GM23338 (cell line): ENCODE results near the gene PRLH. TPM values are rescaled to one million over a fixed set of nuclear protein-coding genes. Genes with fewer than 3 reads are reported as not detected.

ENCODE experiments used
- ATAC-seq: fragments of 200-7000 bp; cut with Tn5 transposase; 3 replicates; pipeline ENCODE4 v1.9.1; 2020
- DNase-seq: peaks from one replicate; pipeline ENCODE4 v3.0.0-alpha.2; 2015; ENCODE audit warnings: low spot score
- H2AFZ ChIP-seq: fragments of 200-600 bp; sonication (generic); 2 replicates; pipeline ENCODE4 v1.8.0; 2016; ENCODE audit warnings: antibody characterized with exemption, mild to moderate bottlenecking, moderate library complexity
- H3F3A ChIP-seq: fragments of 200-600 bp; sonication (generic); replicated peaks from 2 replicates; pipeline ENCODE4 v1.8.0; 2017; ENCODE audit warnings: antibody characterized with exemption, mixed run types, low read depth
- H3K27ac ChIP-seq: fragments of 200-600 bp; sonication (generic); 2 replicates; pipeline ENCODE4 v1.6.1; 2016; ENCODE audit warnings: low read depth
- H3K27me3 ChIP-seq: fragments of 200-600 bp; sonication (generic); 2 replicates; pipeline ENCODE4 v1.8.0; 2016; ENCODE audit warnings: mild to moderate bottlenecking, mixed run types, moderate library complexity; ENCODE audit not compliant: insufficient read depth
- H3K36me3 ChIP-seq: fragments of 200-600 bp; sonication (generic); 2 replicates; pipeline ENCODE4 v1.8.0; 2016; ENCODE audit warnings: mild to moderate bottlenecking; ENCODE audit not compliant: insufficient read depth
- H3K4me1 ChIP-seq: fragments of 200-600 bp; sonication (generic); 2 replicates; pipeline ENCODE4 v1.8.0; 2016; ENCODE audit warnings: mild to moderate bottlenecking, moderate library complexity; ENCODE audit not compliant: insufficient read depth
- H3K4me2 ChIP-seq: fragments of 200-600 bp; sonication (generic); 2 replicates; pipeline ENCODE4 v1.7.1; 2017; ENCODE audit warnings: mixed run types
- H3K4me3 ChIP-seq: fragments of 200-600 bp; sonication (generic); 2 replicates; pipeline ENCODE4 v1.6.1; 2016; ENCODE audit warnings: mixed run types
- H3K79me2 ChIP-seq: fragments of 200-600 bp; sonication (generic); replicated peaks from 2 replicates; pipeline ENCODE4 v1.8.0; 2017; ENCODE audit warnings: mild to moderate bottlenecking; ENCODE audit not compliant: insufficient read depth
- H3K9me2 ChIP-seq: fragments of 200-600 bp; sonication (generic); 2 replicates; pipeline ENCODE4 v1.8.0; 2017; ENCODE audit not compliant: insufficient read depth
- H4K20me1 ChIP-seq: fragments of 200-600 bp; sonication (generic); replicated peaks from 2 replicates; pipeline ENCODE4 v1.8.0; 2017; ENCODE audit warnings: mild to moderate bottlenecking; ENCODE audit not compliant: insufficient read depth
- H3K27ac Mint-ChIP-seq: 2 replicates; pipeline ENCODE4 v1.8.0; 2020; ENCODE audit warnings: inconsistent platforms, mild to moderate bottlenecking, moderate library complexity, mixed read lengths
- H3K27me3 Mint-ChIP-seq: 3 replicates; pipeline ENCODE4 v1.8.0; 2022; ENCODE audit warnings: low read depth, mild to moderate bottlenecking, moderate library complexity, mixed read lengths, inconsistent platforms; ENCODE audit not compliant: insufficient read depth, poor library complexity
- H3K36me3 Mint-ChIP-seq: 3 replicates; pipeline ENCODE4 v1.8.0; 2021; ENCODE audit warnings: low read depth, mild to moderate bottlenecking, inconsistent platforms, moderate library complexity, mixed read lengths
- H3K4me1 Mint-ChIP-seq: 3 replicates; pipeline ENCODE4 v1.8.0; 2020; ENCODE audit warnings: mild to moderate bottlenecking, inconsistent platforms, mixed read lengths
- H3K4me3 Mint-ChIP-seq: 3 replicates; pipeline ENCODE4 v1.8.0; 2021; ENCODE audit warnings: moderate library complexity, mild to moderate bottlenecking, inconsistent platforms, mixed read lengths
- H3K9me3 Mint-ChIP-seq: 3 replicates; pipeline ENCODE4 v1.8.0; 2020; ENCODE audit warnings: moderate library complexity, mild to moderate bottlenecking, inconsistent platforms, mixed read lengths
- CREB1 ChIP-seq: fragments of 250-450 bp; sonication (Bioruptor Pico); IDR thresholded peaks from 2 replicates; pipeline ENCODE4 v1.5.0; 2020; ENCODE audit warnings: low read depth, mild to moderate bottlenecking, moderate library complexity
- ETS1 ChIP-seq: IDR thresholded peaks from 2 replicates; pipeline ENCODE4 v1.6.1; 2016; ENCODE audit warnings: antibody characterized with exemption
- EZH2 ChIP-seq: fragments of 200-600 bp; sonication (generic); IDR thresholded peaks from one replicate; pipeline ENCODE4 v1.8.0; 2017; ENCODE audit warnings: antibody characterized with exemption, mild to moderate bottlenecking, low read depth; ENCODE audit not compliant: unreplicated experiment
- EZH2phosphoT487 ChIP-seq: fragments of 200-600 bp; sonication (generic); IDR thresholded peaks from one replicate; pipeline ENCODE4 v1.8.1; 2018; ENCODE audit warnings: antibody characterized with exemption; ENCODE audit not compliant: unreplicated experiment
- JUNB ChIP-seq: IDR thresholded peaks from one replicate; pipeline ENCODE4 v1.6.1; 2016; ENCODE audit warnings: antibody characterized with exemption; ENCODE audit not compliant: unreplicated experiment
- NANOG ChIP-seq: IDR thresholded peaks from 2 replicates; pipeline ENCODE4 v1.6.1; 2016; ENCODE audit warnings: antibody characterized with exemption, borderline replicate concordance
- POLR2AphosphoS5 ChIP-seq: IDR thresholded peaks from 2 replicates; pipeline ENCODE4 v1.6.1; 2016; ENCODE audit warnings: antibody characterized with exemption, low read depth
- STAT1 ChIP-seq: IDR thresholded peaks from one replicate; pipeline ENCODE4 v1.6.1; 2016; ENCODE audit warnings: antibody characterized with exemption; ENCODE audit not compliant: unreplicated experiment
- ZNF114 ChIP-seq: fragments of 250-450 bp; sonication (Bioruptor Pico); IDR thresholded peaks from 2 replicates; pipeline ENCODE4 v1.5.0; 2020; ENCODE audit warnings: mild to moderate bottlenecking, moderate library complexity
- ZNF331 ChIP-seq: fragments of 250-450 bp; sonication (Bioruptor Pico); IDR thresholded peaks from 2 replicates; pipeline ENCODE4 v1.5.0; 2020; ENCODE audit warnings: low read depth, mild to moderate bottlenecking, moderate library complexity
- polyA plus RNA-seq: library from polyadenylated mRNA; unstranded; fragments of >200 nt; fragmentation: Nextera tagmentation; extraction: Ambion mirVana; gene quantifications from 2 replicates; pipeline ENCODE4 v1.2.1, GENCODE V29; 2016
- total RNA-seq: library from RNA; depleted of rRNA; stranded (reverse); fragments of >200 nt; shearing (Covaris generic); gene quantifications from 2 replicates; pipeline ENCODE4 v1.2.3, GENCODE V29; 2014

Gene PRLH
- total and polyA plus RNA-seq, 2 experiments from 2014 or later, result not detected

GRCh38 chr2:237529452-237530402 lies 36.6 kb upstream of the PRLH start:
- Histone ChIP-seq H3K27me3 (no peaks in the 10 kb centered on the region), H3K79me2 (no peaks in the 10 kb centered on the region), H3K36me3 (no peaks in the 10 kb centered on the region; the same call in 1 of the 2 replicates), H3K4me1 (no peaks in the 10 kb centered on the region), H3K4me3 (no peak overlapping the region), H3K27ac (no peak overlapping the region), H3F3A (no peaks in the 10 kb centered on the region), H3K4me2 (no peak overlapping the region), H4K20me1 (no peaks in the 10 kb centered on the region), H2AFZ (no peak overlapping the region), H3K9me2 (no peaks in the 10 kb centered on the region)
- Mint-ChIP-seq H3K4me3 (no peak overlapping the region), H3K27ac (no peak overlapping the region), H3K27me3 (peaks cover 5% of the 10 kb centered on the region), H3K9me3 (no peaks in the 10 kb centered on the region), H3K4me1 (peaks cover 10% of the 10 kb centered on the region), H3K36me3 (peaks cover 3% of the 10 kb centered on the region; the same call in 1 of the 3 replicates)
- no peak for DNase-seq
- TF ChIP-seq ETS1, result no peak
- ATAC-seq, result peak; percentile 22; the same call in 1 of the 3 replicates

GRCh38 chr2:237530472-237531433 lies 35.6 kb upstream of the PRLH start:
- DNase-seq (no peak), ATAC-seq (no peak)
- H3F3A ChIP-seq, result no peaks in the 10 kb centered on the region
- Mint-ChIP-seq H3K27ac (no peak overlapping the region), H3K27me3 (peaks cover 3% of the 10 kb centered on the region), H3K4me3 (no peak overlapping the region), H3K36me3 (peaks cover 3% of the 10 kb centered on the region; the same call in 1 of the 3 replicates), H3K9me3 (no peaks in the 10 kb centered on the region), H3K4me1 (peaks cover 10% of the 10 kb centered on the region)
- H4K20me1 ChIP-seq, result no peaks in the 10 kb centered on the region
- H3K27ac ChIP-seq, result no peak overlapping the region
- no peak overlapping the region for H3K4me2 ChIP-seq
- no peak overlapping the region for H3K4me3 ChIP-seq
- peak; percentile 34; the same call in 1 of the 2 replicates for TF ChIP-seq POLR2AphosphoS5
- no peak for TF ChIP-seq STAT1
- H3K27me3 ChIP-seq, result no peaks in the 10 kb centered on the region
- H2AFZ ChIP-seq, result no peak overlapping the region
- H3K36me3 ChIP-seq, result no peaks in the 10 kb centered on the region
- H3K9me2 ChIP-seq, result no peaks in the 10 kb centered on the region
- H3K4me1 ChIP-seq, result no peaks in the 10 kb centered on the region
- no peaks in the 10 kb centered on the region for H3K79me2 ChIP-seq

GRCh38 chr2:237532160-237532559 lies 34.2 kb upstream of the PRLH start:
- no peak overlapping the region for H2AFZ ChIP-seq
- H3K79me2 ChIP-seq, result no peaks in the 10 kb centered on the region
- H3K4me3 ChIP-seq, result no peak overlapping the region
- H3K4me2 ChIP-seq, result no peak overlapping the region
- no peaks in the 10 kb centered on the region for H3K36me3 ChIP-seq
- peaks cover 5% of the 10 kb centered on the region for H3K27me3 Mint-ChIP-seq
- no peaks in the 10 kb centered on the region for H3K9me2 ChIP-seq
- no peaks in the 10 kb centered on the region for H4K20me1 ChIP-seq
- no peak overlapping the region for H3K27ac Mint-ChIP-seq
- H3K27me3 ChIP-seq, result no peaks in the 10 kb centered on the region
- H3K4me1 ChIP-seq, result no peaks in the 10 kb centered on the region
- DNase-seq, result no peak
- no peak overlapping the region for H3K27ac ChIP-seq
- peak; percentile 25; the same call in 1 of the 3 replicates for ATAC-seq
- H3K9me3 Mint-ChIP-seq, result no peaks in the 10 kb centered on the region
- H3K36me3 Mint-ChIP-seq, result peaks cover 3% of the 10 kb centered on the region; the same call in 1 of the 3 replicates
- H3K4me3 Mint-ChIP-seq, result no peak overlapping the region
- no peaks in the 10 kb centered on the region for H3F3A ChIP-seq
- peaks cover 10% of the 10 kb centered on the region for H3K4me1 Mint-ChIP-seq
- no peak for TF ChIP-seq ZNF114 (CRISPR knock-in tag)
- TF ChIP-seq ETS1, result no peak
- no peak for TF ChIP-seq CREB1 (CRISPR knock-in tag)
- TF ChIP-seq STAT1, result no peak
- TF ChIP-seq ZNF331 (CRISPR knock-in tag), result no peak
- TF ChIP-seq JUNB, result no peak
- no peak for TF ChIP-seq EZH2phosphoT487
- no peak for TF ChIP-seq NANOG
- no peak for TF ChIP-seq EZH2
